Measurements from ENCODE around the gene CARD14. TPM values are rescaled to one million over a fixed set of nuclear protein-coding genes. Genes with fewer than 3 reads are reported as not detected.

CARD14 gene
- total and polyA plus RNA-seq, 2 of the 13 experiments (the other 11 are each of a cell fraction or from before 2014, with no cell fraction given) = 0.11 TPM; not detected in 1

DNA sequence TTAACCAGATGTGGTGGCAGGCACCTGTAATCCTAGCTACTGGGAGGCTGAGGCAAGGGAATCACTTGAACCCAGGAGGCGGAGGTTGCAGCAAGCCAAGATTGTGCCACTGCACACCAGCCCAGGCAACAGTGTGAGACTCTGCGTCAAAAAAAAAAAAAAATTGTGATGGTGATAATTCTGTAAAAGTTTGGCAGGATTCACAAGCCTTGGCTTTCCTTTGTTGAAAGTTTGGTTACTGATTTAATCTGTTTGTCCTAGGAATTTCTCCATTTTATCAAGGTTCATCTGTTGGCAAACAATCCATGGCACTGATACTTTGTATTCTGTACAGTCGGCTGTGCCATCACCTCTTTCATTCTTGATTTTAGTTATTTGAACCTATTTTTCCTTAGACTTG lies 38.8 kb upstream of the CARD14 start (continued):
- TF ChIP-seq, protein P1, sequence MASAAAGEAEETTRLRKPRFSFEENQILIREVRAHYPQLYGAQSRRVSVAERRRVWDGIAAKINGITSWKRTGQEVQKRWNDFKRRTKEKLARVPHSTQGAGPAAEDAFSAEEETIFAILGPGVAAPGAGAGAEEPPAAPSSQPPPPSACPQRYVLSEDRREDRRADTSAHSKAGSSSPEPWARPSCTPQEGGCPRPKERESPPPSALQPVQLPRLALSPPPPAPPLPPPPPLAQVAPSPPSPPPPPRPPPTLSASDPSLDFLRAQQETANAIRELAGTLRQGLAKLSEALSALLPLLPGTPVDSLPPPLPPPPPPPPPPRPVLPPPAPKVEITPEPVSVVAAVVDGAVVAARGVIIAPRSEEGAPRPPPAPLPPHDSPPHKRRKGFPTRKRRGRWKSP (CRISPR knock-in tag; IDR thresholded peaks at IDR 0.05) = no peak
- TF ChIP-seq ZSCAN29 (CRISPR knock-in tag; conservative IDR thresholded peaks at IDR 0.05) (no peak), FOXA1 (IDR thresholded peaks at IDR 0.05) (no peak), FOXA1 (CRISPR knock-in tag; IDR thresholded peaks at IDR 0.05) (no peak), HOXA5 (CRISPR knock-in tag; IDR thresholded peaks at IDR 0.05) (no peak), ZNF274 (CRISPR knock-in tag; IDR thresholded peaks at IDR 0.05) (no peak), CCAR2 (optimal IDR thresholded peaks at IDR 0.05; ENCODE audit: low read depth, low read length) (no peak), ZNF17 (CRISPR knock-in tag; IDR thresholded peaks at IDR 0.05) (no peak), PTBP1 (IDR thresholded peaks at IDR 0.05; ENCODE audit: low read depth, low read length, poor library complexity, severe bottlenecking) (no peak), AKAP8 (CRISPR knock-in tag; IDR thresholded peaks at IDR 0.05) (no peak), HNF4A (CRISPR knock-in tag; IDR thresholded peaks at IDR 0.05) (peak; percentile 28; the same call in 1 of the 2 replicates)
- TF ChIP-seq, protein P2, sequence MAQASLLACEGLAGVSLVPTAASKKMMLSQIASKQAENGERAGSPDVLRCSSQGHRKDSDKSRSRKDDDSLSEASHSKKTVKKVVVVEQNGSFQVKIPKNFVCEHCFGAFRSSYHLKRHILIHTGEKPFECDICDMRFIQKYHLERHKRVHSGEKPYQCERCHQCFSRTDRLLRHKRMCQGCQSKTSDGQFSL (CRISPR knock-in tag; IDR thresholded peaks at IDR 0.05) = no peak
- TF ChIP-seq, protein P3, sequence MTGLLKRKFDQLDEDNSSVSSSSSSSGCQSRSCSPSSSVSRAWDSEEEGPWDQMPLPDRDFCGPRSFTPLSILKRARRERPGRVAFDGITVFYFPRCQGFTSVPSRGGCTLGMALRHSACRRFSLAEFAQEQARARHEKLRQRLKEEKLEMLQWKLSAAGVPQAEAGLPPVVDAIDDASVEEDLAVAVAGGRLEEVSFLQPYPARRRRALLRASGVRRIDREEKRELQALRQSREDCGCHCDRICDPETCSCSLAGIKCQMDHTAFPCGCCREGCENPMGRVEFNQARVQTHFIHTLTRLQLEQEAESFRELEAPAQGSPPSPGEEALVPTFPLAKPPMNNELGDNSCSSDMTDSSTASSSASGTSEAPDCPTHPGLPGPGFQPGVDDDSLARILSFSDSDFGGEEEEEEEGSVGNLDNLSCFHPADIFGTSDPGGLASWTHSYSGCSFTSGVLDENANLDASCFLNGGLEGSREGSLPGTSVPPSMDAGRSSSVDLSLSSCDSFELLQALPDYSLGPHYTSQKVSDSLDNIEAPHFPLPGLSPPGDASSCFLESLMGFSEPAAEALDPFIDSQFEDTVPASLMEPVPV (CRISPR knock-in tag; IDR thresholded peaks at IDR 0.05) = no peak
- TF ChIP-seq, protein P4, sequence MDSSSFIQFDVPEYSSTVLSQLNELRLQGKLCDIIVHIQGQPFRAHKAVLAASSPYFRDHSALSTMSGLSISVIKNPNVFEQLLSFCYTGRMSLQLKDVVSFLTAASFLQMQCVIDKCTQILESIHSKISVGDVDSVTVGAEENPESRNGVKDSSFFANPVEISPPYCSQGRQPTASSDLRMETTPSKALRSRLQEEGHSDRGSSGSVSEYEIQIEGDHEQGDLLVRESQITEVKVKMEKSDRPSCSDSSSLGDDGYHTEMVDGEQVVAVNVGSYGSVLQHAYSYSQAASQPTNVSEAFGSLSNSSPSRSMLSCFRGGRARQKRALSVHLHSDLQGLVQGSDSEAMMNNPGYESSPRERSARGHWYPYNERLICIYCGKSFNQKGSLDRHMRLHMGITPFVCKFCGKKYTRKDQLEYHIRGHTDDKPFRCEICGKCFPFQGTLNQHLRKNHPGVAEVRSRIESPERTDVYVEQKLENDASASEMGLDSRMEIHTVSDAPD (CRISPR knock-in tag; IDR thresholded peaks at IDR 0.05) = peak; percentile 96
- TF ChIP-seq, protein P5, sequence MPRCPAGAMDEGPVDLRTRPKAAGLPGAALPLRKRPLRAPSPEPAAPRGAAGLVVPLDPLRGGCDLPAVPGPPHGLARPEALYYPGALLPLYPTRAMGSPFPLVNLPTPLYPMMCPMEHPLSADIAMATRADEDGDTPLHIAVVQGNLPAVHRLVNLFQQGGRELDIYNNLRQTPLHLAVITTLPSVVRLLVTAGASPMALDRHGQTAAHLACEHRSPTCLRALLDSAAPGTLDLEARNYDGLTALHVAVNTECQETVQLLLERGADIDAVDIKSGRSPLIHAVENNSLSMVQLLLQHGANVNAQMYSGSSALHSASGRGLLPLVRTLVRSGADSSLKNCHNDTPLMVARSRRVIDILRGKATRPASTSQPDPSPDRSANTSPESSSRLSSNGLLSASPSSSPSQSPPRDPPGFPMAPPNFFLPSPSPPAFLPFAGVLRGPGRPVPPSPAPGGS (CRISPR knock-in tag; IDR thresholded peaks at IDR 0.05) = no peak
- TF ChIP-seq, protein P6, sequence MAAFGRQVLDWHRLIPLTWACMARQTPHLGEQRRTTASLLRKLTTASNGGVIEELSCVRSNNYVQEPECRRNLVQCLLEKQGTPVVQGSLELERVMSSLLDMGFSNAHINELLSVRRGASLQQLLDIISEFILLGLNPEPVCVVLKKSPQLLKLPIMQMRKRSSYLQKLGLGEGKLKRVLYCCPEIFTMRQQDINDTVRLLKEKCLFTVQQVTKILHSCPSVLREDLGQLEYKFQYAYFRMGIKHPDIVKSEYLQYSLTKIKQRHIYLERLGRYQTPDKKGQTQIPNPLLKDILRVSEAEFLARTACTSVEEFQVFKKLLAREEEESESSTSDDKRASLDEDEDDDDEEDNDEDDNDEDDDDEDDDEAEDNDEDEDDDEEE (CRISPR knock-in tag; IDR thresholded peaks at IDR 0.05) = no peak
- TF ChIP-seq, protein P7, sequence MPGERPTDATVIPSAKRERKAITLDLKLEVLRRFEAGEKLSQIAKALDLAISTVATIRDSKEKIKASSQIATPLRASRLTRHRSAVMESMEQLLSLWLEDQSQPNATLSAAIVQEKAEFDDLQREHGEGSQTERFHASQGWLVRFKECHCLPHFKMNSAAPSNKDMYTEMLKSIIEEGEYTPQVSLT (CRISPR knock-in tag; IDR thresholded peaks at IDR 0.05; ENCODE audit: borderline replicate concordance, low read depth) = no peak
- TF ChIP-seq, protein P8, sequence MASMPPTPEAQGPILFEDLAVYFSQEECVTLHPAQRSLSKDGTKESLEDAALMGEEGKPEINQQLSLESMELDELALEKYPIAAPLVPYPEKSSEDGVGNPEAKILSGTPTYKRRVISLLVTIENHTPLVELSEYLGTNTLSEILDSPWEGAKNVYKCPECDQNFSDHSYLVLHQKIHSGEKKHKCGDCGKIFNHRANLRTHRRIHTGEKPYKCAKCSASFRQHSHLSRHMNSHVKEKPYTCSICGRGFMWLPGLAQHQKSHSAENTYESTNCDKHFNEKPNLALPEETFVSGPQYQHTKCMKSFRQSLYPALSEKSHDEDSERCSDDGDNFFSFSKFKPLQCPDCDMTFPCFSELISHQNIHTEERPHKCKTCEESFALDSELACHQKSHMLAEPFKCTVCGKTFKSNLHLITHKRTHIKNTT (CRISPR knock-in tag; IDR thresholded peaks at IDR 0.05) = no peak
